ENCODE results near the gene THADA.

DNA sequence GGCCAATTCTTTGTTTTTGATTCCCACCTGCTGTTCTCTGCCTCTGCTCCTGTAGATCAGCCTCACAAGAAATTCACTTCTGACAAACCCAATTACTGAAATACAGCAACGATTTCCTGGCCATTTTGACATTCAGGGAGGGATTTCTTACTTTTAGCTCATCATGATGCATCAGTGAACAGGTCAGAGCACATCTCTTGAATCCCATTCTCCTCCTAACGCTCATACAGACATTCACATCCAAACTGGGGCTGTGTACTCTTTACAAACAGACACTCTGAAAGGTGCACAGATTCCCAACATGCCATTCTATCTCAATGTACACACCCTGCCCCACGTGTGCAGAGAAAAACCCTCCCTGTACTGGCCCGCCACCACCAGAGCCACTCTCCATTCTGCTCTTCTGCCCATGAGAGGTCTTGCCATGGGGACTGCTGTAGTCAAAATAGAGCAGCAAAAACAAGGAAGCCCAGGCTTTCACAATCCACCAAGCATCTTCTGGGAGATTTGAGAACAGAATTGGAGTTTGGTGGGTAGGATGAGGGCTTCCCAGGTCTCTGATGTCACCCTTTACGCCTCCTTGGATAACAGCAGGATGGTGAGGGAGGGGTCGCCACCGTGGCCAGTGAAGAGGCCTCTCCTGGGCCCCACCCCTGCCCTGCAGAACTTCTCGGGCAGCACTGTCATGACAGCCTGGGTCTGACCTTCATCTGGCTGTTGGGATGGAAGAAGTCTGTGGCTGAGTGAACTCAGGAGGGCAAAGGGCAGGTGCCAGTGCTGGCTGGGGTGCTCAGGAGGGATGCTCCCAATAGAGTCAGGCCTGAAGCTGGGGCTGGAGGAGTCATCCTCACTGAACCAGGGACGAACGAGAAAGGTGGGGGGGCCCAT is 327.5 kb downstream of the THADA start:
- TF ChIP-seq, protein P1, sequence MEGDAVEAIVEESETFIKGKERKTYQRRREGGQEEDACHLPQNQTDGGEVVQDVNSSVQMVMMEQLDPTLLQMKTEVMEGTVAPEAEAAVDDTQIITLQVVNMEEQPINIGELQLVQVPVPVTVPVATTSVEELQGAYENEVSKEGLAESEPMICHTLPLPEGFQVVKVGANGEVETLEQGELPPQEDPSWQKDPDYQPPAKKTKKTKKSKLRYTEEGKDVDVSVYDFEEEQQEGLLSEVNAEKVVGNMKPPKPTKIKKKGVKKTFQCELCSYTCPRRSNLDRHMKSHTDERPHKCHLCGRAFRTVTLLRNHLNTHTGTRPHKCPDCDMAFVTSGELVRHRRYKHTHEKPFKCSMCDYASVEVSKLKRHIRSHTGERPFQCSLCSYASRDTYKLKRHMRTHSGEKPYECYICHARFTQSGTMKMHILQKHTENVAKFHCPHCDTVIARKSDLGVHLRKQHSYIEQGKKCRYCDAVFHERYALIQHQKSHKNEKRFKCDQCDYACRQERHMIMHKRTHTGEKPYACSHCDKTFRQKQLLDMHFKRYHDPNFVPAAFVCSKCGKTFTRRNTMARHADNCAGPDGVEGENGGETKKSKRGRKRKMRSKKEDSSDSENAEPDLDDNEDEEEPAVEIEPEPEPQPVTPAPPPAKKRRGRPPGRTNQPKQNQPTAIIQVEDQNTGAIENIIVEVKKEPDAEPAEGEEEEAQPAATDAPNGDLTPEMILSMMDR (IDR thresholded peaks at IDR 0.05; ENCODE audit: low read depth, low read length, poor library complexity, severe bottlenecking), result no peak
- TF ChIP-seq EZH2phosphoT487 (IDR thresholded peaks at IDR 0.05; ENCODE audit: borderline replicate concordance, low read length), result no peak

Measured in DOHH2 (cell line).